Iris pigment epithelial cell (primary cell): ENCODE measurements around the gene MGME1.
"Not testable (repeated sequence)": the region's sequence is repeated elsewhere in the genome, so short reads cannot be mapped to it uniquely, and the experiment has no call there.

Experiments used
- DNase-seq: peaks from one replicate; pipeline ENCODE4 v3.0.0-alpha.2; 2011; ENCODE audit warnings: low read depth

The MGME1 gene

DNA sequence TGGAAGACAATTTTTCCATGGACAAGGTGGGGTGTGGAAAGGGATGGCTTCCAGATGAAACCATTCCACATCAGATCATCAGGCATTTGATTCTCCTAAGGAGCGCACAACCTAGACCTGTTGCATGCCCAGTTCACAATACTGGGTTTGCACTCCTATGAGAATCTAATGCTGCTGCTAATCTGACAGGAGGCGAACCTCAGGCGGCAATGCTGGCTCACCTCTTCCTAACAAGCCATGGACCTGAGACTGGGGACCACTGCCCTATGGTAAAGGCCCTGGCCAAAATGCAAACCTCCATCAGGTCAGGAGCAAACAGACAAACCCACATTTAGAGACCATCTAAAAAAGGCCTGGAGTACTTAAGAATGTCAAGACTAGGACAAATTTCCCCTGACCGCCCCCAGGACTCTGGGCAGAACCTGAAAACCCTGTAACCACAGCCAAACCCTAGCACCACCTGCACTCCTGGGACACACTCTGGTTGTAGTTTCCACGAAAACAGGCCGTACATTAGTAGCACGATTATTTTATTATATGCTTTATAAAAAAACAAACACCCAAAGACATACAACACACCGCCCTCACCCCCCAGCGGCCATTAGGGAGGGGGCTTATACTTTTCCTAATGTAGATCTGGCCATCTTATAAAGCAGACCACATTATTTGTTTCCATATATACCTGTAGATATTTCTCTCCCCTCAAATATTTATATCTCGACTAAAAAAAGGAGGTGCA is 27.6 kb upstream of the MGME1 start:
- no peak for DNase-seq

DNA sequence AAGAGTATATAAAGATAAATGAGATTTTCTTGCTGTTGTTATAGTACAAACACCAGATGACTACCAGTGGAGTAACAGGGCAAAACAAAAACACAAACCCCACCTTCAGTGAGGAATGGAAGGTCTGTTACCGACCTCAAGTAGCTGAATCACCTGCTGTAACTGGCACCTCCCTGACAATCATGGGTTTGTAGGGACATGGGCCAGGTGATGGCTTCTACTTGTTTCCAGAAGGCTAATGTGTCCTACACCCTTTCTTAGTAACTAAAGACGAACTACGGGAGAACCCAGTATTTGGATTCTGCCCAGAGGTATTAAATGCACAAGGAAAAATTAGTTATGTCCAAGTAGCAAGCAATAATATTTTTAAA is 27.0 kb upstream of the MGME1 start:
- no peak for DNase-seq

DNA sequence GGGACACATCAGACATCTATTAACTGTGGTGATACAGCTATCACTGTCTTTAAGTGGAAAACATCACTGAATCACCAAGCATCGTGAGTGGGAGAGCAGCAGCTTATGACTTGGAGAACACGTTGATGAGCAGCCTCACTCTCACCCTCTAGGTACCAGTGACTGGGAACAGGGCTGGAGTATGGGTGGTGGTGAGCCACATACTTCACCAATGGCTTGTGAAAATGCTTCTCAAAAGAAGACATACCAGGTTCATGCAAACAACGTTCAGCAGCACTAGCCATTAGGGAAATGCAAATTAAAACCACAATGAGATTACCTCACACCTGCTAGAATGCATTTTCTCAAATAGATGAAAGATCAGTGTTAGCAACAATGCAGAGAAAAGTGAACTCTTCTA is 25.5 kb upstream of the MGME1 start:
- DNase-seq, result no peak

DNA sequence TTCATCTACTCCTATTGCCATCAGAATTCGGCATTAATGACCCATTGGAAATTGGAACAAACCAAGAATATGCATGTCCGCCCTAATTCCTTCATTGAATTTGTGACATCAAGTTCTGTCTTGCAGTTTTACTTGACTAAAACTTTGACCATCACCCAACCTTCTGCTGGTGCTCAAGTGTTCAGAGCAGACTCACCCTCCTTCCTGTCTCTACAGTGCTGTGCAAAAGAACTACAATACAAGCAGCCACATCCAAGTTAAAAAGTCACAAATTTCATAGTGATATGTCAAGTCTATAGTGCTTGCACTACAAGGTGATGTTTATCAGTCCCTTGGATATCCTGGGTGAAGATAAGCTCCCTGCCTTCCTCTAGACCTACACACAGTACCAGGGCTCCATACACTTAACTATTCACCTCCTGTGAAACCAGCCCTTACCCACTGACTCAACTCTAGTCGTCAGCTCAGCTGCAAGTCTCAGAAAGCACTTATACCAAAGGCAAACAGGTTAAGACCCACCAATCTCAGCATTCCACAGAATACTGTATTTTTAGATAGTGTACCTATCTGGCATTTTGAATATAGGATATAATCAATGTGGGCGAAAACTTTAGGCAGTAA is 23.9 kb upstream of the MGME1 start:
- DNase-seq, result no peak

DNA sequence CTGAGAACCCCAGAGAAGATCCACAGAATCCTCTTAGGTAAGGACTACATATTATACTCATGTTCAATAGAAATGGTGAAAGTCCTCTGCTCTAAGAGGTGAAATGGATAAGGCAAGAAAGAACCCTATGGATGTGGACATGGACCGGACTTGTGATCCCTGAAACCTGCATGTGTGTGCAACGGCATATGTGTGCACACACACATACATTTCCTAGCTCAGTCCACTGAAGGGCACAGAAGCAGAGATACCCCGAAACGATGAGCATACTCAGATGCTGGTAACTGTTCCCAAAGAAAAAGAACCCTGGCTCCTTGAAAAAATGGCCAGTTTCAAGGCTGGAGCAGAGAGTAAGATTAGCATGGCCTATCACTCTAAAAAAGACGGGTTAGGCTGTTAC is 22.8 kb upstream of the MGME1 start:
- no peak for DNase-seq

DNA sequence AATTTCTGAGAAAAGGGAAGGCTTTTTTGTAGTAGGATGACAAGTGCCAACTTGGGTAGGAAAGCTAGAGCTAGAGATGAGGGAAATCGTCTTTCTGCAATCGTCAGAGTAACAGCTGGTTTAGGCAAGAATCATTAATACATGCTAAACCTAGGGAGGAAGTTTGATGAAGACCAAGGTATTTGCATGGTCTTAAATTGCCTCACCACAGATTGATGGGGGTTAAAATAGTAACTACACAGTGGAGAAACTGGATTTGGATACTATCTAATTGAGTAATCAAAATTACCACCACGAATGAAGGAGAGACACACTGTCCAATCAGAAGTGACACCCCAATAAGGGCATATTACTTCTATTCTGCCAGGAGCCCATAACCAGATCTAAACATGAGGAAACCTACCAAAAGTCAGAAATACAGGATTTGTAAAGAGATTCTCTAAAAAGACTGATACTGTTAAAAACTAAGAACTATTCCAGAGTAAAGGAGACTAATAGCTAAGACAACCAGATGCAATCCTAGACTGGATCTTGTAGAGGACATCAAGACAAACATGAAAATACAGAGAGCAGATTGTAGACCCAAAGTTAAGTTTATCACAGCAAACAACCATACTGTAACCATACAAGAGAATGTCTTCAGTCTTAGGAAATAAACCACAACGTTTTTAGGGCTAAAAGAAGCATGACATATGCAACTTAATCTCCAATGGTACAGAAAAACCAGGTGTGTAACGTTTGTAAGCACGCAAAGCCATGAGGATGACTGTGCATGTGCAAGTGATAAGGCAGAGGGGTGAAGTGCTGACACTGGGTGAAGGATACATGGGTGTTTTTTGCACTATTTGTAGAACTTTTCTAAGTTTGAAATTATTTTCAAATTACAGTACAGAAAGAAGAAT is 22.0 kb upstream of the MGME1 start:
- DNase-seq, result no peak

DNA sequence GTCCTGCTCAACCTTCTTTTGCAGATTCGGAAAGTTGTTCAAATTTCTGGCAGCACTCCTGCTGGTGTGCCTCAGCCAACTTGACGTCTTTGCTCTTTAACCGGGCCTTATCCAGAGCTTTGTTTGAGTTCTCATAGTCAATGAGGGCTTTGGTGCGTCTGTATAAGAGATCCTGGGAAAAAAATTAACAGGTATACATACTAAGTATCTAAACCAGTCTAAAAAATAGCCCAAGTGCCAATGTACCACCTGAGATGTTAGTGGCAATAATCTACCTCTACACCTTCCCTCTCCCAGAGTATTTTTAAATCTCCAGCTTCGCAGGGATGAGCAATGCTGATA is 21.4 kb upstream of the MGME1 start:
- no peak for DNase-seq

DNA sequence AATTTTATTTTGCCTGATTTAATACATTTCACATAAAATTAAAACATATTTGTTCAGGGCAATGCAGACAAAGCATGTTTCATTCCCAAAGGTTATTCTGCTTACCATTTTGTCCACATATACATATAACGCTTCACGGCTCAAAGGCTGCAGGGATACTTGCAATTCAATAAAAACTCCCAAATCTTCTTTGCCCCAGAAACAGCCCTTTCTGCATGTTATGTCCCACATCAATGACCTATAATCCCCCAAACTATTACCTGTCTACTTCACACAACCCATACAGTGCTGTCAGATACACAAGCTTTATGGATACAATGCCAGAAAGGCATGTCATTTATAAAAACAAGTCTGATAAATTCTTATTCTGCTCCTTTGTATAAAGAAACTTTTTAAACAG is 20.4 kb upstream of the MGME1 start:
- DNase-seq, result no peak

DNA sequence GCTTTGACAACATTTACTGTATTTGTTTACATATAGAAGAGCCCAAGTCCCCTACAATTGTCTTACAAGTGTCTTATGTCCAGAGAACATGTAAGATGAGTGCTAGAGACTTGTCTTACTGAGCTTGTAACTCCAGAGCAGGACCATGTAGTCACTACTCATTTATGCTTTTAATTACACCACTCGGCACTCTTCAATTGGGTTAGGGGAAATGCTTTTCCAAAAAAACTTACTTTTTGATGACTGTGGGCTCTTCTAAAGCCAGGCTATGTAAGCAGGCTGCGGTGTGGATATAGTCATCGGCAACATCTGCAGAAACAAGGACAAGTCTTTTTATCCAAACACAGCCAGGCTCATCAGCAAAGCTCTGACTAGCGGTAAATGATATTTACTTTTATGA is 18.9 kb upstream of the MGME1 start:
- no peak for DNase-seq

DNA sequence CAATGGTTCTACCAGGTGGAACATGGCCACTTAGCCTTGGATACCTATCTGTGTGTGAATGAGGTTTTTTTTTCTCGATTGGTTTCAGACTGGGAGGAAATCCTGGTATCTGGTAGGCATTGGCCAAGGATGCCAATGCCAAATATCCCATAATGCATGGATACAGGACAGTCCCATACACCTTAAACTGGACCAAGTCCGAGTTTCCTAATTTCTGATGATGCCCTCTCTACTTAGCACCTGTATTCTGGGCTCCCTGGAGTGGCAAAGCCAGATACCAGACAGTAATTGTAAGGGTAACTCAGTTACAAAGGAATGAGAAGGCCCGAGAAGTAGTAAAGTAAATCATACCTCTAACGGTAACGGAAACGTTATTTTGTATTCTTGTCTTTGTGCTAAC is 18.1 kb upstream of the MGME1 start:
- DNase-seq, result no peak

DNA sequence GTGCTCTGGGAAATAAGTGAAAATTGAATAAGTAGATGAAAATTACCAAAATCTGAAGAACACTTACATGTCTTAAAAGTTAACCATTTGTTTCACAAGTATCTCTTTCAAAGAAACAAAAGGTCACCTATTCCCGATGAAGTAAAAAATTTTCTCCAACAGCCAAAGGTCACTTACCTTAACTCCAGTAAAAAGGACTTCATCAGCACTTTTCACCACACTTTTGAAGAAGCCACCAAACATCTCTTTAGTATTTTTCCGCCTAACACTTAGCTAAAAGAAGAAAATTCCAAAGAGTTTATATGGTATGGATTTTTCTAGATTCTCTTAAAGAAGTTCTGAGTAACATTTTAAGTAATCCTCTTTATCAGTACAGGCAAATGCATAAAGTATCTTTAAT is 17.5 kb upstream of the MGME1 start:
- DNase-seq, result no peak

DNA sequence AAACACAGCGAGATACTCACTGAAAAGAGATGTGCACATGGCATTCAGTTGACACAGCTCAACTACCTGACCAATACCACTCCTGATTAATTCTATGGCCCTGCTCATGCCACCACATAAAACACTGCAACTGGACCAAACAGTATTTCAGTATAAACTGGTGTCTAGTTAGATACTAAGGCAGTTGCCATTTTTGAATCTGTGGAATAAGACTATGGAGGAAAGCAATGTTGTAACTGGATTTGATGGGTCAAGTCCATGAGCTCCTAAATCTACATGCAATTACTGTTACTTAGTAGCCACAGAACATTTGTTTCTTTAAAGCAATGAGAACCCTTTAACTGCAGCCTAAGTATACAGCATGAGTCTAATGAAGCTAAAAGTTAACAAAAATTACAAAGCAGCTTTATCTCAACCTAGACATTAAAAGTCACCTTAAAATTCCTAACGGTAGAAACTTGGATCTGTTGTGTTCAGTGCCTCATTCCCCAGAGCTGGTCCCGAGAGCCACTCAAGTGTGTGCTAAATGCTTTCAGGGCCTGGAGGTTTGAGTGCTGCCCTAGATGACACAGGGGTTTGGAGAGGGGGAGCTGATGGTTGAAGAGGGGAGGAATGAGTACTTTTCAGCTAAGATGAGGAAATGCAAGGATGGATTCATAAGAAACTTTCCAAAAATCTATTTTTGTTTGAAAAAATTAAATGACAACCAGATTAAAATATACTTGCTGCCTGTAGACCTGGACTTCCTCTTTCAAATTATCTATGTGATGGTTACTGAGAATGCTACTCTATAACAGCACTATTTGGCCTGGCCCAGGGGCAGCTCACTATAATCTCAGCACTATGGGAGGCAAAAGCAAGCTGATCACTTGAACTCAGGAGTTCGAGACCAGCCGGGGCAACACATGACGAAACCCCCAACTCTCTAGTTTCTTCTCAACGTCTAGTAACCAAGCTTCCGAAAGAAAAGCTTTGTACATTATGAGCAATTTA is 15.8 kb upstream of the MGME1 start:
- DNase-seq, result no peak

DNA sequence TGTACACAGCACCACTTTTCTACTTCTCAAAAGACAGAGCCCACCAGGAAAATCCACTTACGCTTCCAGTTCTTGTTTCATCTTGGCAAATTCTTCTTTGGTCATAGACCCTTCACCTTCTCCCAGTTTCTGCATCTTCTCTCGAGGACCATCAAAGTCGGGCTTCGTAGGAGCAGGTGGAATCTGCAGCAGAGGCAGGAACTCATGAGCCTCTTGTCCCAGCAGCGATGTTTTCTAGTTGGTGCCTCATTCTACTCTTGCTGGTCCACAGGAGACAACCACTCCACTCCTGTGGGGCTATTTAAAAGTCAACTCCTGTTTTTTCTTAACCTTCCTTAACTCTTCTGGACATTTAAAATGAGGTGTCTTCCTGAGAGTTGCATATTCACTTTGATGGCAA is 14.9 kb upstream of the MGME1 start:
- DNase-seq, result no peak

DNA sequence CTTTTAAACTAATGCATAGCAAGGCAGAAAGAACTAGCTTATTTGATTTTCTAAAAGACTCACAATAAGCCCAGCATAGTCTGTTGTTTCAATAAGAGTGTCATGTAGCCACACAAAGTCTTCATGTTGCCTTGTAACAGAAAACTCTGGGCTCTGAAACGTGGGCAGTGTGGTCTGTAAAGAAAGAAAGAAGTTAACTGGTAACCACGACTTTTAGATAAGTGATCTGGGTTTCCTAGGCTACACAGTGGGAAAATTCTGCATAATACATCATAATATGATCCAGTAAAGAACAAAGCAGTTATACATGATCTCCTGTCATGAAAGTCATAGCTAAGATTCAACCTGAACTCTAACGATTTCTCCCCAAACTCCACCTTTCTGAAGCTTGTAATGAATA is 13.5 kb upstream of the MGME1 start:
- DNase-seq, result no peak

DNA sequence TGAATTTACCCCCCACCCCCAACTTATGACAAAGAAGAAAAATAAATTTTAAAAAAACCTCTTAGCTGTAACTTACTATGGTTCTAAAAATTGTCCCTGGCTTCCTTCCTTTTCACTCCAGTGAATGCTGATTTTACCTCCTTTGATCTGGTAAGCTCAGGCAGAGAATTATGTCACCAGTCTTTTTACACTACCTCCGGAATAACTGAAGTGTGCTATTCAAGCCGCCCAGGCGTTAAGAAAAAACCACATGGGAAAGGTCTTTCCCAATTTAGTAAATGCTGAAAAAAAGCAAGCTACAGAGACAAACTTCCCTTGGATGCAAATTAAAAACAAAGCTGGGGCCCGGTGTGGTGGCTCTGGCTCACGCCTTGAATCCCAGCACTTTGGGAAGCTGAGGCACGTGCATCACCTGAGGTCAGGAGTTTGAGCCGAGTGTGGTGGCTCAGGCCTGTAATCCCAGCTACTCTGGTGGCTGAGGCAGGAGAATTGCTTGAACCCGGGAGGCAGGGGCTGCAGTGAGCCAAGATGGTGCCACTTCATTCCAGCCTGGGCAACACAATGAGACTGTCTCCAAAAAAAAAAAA is 12.6 kb upstream of the MGME1 start:
- DNase-seq, result no peak

DNA sequence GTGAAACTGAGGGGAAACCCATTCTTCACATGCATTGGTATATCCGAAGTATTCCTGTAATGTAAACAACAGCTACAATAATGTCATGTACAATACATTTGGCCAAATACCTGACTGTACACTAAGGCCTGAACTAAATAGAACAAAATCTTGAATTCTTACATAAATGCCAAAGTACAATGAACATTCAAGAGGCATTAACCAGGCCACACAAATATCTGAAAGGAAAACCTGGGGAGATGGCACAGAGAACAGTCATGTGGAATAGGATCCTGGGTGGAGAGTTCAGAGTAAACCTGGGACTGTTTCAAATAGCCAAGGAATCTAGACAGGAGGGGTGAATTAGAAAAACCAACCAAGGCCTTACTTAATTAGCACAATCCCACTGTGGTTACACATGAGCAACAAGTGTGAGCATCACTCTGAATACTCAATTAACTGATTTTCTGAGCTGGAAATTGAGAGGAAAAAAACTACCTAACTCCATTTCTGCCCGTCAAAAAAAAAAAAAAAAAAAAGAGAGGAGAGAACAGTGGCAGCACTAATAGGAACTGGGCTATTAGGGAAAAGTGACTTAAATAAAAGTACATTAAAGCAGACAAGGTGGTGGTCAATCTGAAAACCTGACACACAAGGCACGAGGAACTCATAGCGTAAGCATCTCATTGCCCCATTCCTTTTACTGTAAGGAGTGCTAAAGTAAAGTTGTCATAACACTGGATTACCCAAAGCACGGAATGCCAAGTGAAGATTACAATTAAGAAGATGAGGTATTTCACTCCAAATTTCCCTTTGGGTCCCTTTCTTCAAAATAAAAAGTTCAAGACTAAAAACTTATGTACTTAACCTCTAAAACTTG is 11.1 kb upstream of the MGME1 start:
- peak; percentile 78 for DNase-seq

DNA sequence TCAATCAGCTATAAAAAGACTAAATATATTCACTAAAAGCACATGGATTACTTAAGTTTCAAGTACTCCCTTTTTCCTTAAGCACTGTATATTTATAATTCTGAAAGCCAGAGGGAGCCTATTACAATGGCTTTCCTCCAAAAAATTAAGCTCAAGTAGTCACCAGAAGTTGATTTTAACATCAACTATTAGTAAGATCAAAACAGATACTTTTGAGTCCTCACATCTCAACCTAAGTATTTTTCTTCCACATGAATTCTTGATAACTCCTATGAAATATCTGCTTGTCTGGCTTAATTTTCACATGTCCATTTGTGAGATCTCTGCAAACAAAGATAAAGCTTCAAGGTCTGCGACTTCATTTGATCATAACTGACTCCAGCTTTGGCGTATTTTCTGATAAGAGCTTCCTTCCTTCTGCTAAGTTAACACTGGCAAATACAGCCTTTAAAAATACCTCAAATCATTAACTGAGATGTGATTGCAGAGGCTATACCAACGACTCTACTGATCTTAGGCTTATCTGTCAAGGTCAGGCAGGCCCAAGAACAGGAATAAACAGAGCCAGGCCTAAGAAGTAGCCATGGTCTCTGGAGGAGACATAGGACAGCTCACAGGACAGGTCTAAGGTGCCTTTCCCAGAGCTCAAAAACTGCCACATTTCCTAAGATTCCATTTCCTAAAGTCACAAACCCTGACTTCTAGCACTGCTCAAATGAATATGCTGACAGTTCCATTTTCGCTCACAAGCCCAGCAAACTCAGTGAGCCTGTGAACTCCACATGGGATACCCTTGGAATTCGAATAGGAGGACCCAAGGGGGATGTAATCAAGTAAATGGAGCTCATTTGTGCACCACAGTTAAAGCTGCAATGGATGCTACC is 10.2 kb upstream of the MGME1 start:
- DNase-seq, result peak; percentile 48

DNA sequence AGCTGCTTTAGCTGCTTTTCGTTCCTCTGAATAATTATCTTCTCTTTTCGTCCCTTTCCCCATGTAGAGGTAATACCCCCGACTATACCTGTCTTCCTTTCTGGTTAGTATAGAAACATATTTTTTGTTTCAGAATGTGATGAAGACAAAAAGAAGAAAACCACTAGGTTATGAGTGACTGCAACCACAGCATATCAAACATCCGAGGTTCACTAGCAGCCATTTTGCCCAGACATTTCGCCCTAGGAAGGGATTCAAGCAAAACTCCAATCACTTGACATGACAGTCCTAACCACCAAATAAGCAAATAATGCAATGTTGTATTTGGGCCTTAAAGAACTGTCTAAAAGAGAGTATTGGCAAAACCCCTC is 9.6 kb upstream of the MGME1 start:
- DNase-seq, result no peak

DNA sequence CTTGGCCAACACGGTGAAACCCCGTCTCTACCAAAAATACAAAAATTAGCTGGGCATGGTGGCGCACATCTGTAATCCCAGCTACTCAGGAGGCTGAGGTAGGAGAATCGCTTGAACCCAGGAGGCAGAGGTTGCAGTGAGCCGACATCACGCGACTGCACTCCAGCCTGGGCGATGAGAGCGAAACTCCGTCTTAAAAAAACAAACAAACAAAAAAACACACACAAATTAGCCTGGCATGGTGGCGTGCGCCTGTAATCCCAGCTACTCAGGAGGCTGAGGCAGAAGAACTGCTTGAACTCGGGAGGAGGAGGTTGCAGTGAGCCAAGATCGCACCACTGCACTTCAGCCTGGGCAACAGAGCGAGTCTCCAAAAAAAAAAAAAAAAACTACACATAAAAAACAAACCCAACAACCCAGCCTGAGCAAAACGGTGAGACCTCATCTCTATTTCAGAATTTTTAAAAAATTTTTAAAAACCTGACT is 8.4 kb upstream of the MGME1 start:
- DNase-seq, result not testable (repeated sequence)
